GM20000 (cell line): ENCODE data around the gene SMARCA5.

Experiments
- DNase-seq: peaks from one replicate; pipeline ENCODE4 v3.0.0; 2012; ENCODE audit warnings: low spot score
- TF ChIP-seq, protein P1 (sequence below): IDR thresholded peaks from 2 replicates; pipeline ENCODE4 v1.5.1; 2012; ENCODE audit warnings: mild to moderate bottlenecking, control low read depth; ENCODE audit errors: extremely low read depth, missing control alignments

Gene SMARCA5

DNA sequence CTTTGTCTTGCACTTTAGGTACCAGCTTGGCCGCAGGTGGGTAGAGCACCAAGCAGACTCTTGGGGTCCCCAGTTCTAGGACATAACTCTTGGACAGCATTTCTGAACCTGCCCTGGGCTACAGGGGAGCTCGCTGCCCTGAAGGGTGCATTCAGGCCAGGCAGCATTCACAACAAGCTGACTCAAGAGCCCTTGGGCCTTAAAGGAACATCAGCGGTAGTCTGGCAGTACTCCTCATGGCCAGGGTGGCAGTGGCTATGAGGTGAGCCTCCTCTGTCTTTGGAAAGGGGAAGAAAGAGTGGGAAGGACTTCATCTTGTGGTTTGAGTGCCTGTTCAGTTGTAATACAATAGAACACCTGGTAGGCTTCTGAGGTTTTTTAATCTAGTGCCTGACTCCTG lies 24.8 kb upstream of the SMARCA5 start:
- DNase-seq = no peak
- TF ChIP-seq, protein P1, sequence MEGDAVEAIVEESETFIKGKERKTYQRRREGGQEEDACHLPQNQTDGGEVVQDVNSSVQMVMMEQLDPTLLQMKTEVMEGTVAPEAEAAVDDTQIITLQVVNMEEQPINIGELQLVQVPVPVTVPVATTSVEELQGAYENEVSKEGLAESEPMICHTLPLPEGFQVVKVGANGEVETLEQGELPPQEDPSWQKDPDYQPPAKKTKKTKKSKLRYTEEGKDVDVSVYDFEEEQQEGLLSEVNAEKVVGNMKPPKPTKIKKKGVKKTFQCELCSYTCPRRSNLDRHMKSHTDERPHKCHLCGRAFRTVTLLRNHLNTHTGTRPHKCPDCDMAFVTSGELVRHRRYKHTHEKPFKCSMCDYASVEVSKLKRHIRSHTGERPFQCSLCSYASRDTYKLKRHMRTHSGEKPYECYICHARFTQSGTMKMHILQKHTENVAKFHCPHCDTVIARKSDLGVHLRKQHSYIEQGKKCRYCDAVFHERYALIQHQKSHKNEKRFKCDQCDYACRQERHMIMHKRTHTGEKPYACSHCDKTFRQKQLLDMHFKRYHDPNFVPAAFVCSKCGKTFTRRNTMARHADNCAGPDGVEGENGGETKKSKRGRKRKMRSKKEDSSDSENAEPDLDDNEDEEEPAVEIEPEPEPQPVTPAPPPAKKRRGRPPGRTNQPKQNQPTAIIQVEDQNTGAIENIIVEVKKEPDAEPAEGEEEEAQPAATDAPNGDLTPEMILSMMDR = no peak

DNA sequence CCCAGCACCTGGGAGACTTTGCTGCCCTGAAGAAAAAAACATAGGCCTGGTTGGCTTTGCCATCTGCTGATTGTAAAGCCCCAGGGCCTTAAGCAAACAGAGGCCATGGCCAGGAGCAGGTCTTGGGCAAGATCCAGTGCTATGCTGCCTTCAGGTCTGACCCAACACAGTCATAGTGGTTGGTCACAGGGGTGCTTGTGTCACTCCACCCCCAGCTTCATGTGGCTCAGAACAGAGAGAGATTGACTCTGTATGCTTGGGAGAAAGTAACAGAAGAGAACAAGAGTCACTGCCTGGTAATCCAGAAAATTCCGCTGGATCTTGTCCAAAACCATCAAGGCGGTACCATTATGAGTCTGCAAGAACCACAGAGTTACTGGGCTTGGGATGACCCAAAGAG lies 24.4 kb upstream of the SMARCA5 start:
- TF ChIP-seq, protein P1 = no peak
- DNase-seq = no peak

DNA sequence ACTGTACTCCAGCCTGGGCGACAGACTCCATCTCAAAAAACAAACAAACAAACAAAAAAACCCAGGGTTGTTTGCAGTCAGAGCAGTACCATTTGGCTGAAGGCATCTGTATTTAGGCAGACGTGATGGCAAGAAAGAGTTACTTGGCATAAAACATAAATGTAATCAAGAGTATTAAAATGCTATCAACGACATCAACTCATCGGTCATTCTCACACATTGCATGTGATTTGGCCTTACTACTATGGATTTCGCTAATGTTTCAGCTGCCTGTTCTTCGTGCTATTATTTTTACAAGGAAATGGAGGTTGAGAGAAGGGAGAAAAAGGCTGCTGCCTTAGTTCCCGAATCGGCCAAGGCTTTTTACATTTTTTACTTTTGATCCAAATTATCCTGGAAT lies 15.5 kb upstream of the SMARCA5 start:
- TF ChIP-seq, protein P1 = no peak
- DNase-seq = no peak

DNA sequence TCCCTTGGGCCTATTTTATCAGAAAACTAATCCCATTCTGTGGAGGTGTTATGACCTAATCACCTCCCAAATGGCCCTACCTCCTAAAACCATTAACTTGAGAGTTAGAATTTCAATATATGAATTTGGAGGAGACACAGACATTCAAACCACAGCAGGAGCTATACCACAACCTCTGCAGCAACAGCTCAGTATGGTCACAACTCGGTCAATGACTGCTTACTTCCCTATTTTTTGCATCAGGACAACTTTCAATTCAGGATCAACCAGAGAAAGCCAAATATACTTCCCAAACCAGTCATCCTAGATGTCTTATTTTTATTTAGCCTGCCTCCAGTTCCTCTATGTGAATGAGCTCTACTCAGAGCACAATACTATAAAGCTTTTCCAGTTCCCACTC lies 11.3 kb upstream of the SMARCA5 start:
- TF ChIP-seq, protein P1 = no peak
- DNase-seq = no peak

DNA sequence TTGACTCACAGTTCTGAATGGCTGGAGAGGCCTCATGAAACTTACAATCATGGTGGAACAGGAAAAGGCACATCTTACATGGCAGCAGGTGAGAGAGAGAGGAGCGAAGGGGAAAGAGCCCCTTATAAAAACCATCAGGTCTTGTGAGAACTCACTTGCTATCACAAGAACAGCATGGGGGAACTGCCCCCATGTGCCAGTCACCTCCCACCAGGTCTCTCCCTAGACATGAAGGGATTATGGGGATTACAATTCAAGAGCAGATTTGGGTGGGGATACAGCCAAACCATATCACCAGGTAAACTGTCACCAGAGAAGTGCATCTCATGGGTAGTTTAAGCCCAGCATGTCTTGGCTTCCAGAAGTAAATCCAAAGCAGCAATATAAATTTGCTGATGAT lies 7.5 kb upstream of the SMARCA5 start:
- DNase-seq = no peak
- TF ChIP-seq, protein P1 = no peak

DNA sequence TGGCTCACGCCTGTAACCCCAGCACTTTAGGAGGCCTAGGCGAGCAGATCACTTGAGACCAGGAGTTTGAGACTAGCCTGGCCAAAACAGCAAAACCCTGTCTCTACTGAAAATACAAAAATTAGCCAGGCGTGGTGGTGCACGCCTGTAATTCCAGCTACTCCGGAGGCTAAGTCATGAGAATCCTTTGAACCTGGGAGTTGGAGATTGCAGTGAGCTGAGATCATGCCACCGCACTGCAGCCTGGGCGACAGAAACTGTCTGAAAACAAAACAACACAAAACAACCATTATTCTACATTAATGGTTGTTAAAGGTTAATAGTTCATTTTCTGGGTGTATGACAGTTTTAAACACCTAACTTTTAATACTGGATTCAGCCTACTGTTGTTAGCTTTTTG lies 1.6 kb upstream of the SMARCA5 start:
- no peak for DNase-seq
- TF ChIP-seq, protein P1 = no peak

DNA sequence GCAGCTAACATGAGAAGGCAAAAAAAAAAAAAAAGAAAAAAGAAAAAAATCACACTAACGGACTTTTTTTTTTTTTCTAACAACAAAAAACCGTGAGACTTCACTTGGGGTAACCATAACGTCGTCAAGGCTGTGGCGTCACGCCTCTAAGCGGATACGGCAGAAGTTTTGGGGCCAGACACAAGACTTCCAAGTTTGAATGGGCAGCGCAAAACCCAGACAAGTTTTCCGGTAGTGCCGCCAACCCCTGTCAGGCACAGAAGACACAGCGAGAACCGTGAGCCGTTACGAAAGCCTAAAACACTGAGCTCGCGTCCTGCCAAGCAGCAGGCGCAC lies 556 bp upstream of the SMARCA5 start:
- no peak for DNase-seq
- TF ChIP-seq, protein P1 = no peak
